ENCODE measurements around the gene TEX13C. TPM values are rescaled to one million over a fixed set of nuclear protein-coding genes. Genes with fewer than 3 reads are reported as not detected.
A peak's percentile ranks its signal among the peaks of the same experiment; 100 is the strongest.
"Not testable (repeated sequence)": the region's sequence is repeated elsewhere in the genome, so short reads cannot be mapped to it uniquely, and the experiment has no call there.

Gene TEX13C
- total RNA-seq, result not detected

DNA sequence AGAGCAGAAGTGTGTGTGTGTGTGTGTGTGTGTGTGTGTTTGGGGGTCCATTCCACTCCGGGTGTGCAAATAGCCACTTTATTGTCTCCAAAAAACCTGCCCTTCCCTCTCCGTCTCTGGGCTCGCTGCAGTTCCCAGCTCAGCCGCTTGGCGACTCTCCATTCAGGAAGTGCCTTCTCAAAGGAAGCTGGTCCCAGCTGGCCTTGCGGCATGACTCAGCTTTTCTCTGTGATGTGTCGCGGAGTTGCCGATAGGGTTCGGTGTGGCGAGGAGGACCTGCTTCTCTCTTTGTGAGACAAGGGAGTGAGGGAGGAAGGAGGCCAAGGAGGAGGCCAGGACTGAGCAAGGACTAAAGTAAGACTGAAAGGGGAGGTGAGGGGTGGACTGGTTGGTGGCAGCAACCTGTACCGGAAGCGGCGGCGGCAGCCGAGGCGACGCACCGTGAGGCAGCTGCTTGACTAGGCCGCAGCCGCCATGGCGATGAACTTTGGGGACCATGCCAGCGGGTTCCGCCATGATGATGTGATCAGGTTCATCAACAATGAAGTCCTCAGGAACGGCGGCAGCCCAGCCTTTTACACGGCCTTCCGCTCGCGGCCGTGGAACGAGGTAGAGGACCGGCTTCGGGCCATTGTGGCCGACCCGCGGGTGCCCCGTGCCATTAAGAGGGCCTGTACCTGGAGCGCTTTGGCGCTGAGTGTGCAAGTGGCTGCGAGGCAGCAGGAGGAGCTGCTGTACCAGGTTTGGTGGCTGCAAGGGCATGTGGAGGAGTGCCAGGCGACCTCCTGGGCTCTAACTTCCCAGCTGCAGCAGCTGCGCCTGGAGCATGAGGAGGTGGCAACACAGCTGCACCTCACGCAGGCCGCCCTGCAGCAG, at the start of gene TEX13C:
TEX13C (plus strand) TSS at position 226 of the 876 bp plus-strand sequence; CDS start at position 475, 249 bp downstream.
- H3K4me3 Mint-ChIP-seq, result no peak within 1 kb of the TSS
- H3K9me3 Mint-ChIP-seq, result no peaks in the 10 kb centered on the region
- DNase-seq (no peak), ATAC-seq (replicated peaks in 1 of 2) (no peak)
- peaks cover 6% of the 10 kb centered on the region for H3K27me3 Mint-ChIP-seq (ENCODE audit: low read depth)
- no peaks in the 10 kb centered on the region for H3K4me1 Mint-ChIP-seq (ENCODE audit: low read depth)
- H3K27ac Mint-ChIP-seq, result no peak within 1 kb of the TSS
- H3K36me3 Mint-ChIP-seq (ENCODE audit: insufficient read depth in 2 of 2), result no peaks in the 10 kb centered on the region

DNA sequence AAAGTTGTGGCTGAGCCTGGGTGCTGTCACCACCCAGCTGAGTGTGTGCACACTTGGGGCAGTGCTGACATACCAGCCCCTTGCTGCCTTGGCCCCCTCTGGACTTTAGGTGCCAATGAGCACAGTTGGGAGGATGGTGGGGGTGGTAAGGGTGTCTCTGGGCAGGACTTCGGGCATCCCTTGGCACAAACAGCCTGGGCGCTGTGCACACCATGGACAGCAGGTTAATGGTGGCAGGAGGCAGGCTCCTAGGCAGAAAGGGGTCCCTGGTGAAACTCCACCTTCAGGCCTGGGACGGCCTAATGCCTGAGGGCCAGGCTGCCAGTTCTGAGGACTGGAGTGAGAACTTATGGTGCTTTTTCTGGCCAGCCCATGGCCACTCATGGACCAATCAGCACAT, 32.4 kb upstream of the TEX13C start:
- H3K27ac Mint-ChIP-seq, result no peak overlapping the region

DNA sequence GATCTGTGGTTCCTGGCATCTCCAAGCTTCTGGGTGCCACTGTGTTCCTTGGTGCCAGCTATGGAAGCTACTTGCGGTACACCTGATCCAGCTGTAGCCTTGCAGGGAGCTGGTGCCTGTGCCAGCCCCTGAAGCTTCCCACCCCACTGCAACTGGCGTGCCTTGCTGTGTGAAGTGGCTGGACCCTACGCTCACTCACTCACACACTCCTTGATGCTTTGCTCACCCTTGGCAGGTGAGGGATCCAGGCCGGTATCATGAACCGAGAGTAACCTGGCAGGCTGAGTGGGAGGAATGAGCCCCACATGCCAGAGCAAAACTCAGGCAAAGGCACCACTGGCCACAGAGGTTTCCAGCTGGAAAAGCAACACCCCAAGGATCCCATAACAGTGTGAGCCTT, 31.3 kb upstream of the TEX13C start:
- Mint-ChIP-seq H3K27me3 (ENCODE audit: low read depth) (peaks cover 5% of the 10 kb centered on the region), H3K27ac (no peak overlapping the region), H3K9me3 (no peaks in the 10 kb centered on the region), H3K4me3 (no peak overlapping the region), H3K4me1 (ENCODE audit: low read depth) (peaks cover 2% of the 10 kb centered on the region), H3K36me3 (ENCODE audit: insufficient read depth in 2 of 2) (no peaks in the 10 kb centered on the region)
- DNase-seq (no peak), ATAC-seq (replicated peaks in 1 of 2) (no peak)

More for the DNA sequence above, 32.4 kb upstream of the TEX13C start:
- DNase-seq, result no peak
- Mint-ChIP-seq H3K36me3 (ENCODE audit: insufficient read depth in 2 of 2) (no peaks in the 10 kb centered on the region), H3K9me3 (no peaks in the 10 kb centered on the region), H3K27me3 (ENCODE audit: low read depth) (peaks cover 5% of the 10 kb centered on the region), H3K4me1 (ENCODE audit: low read depth) (no peaks in the 10 kb centered on the region), H3K4me3 (no peak overlapping the region)
- no peak for ATAC-seq (replicated peaks in 1 of 2)

DNA sequence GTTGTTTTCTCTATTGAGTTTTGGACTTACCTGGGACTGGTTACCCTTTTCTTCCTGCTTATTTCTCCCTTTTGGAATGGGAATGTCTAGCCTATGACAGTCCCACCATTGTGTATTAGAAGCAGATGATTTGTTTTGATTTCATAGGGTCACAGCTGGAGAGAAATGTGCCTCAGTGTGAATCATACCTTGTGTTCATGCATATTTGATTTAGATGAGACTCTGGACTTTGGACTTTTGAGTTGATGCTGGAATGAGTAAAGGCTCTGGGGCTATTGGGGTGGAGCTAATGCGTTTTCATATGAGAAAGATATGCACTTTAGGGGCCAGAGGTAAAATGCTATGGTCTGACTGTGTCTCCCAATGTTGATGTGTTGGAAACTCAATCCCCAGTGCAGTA, 30.5 kb upstream of the TEX13C start:
- Mint-ChIP-seq H3K9me3 (no peaks in the 10 kb centered on the region), H3K27me3 (ENCODE audit: low read depth) (peaks cover 5% of the 10 kb centered on the region), H3K4me1 (ENCODE audit: low read depth) (peaks cover 11% of the 10 kb centered on the region), H3K36me3 (ENCODE audit: insufficient read depth in 2 of 2) (no peaks in the 10 kb centered on the region), H3K4me3 (no peak overlapping the region), H3K27ac (no peak overlapping the region)
- DNase-seq, result no peak
- no peak for ATAC-seq (replicated peaks in 1 of 2)

DNA sequence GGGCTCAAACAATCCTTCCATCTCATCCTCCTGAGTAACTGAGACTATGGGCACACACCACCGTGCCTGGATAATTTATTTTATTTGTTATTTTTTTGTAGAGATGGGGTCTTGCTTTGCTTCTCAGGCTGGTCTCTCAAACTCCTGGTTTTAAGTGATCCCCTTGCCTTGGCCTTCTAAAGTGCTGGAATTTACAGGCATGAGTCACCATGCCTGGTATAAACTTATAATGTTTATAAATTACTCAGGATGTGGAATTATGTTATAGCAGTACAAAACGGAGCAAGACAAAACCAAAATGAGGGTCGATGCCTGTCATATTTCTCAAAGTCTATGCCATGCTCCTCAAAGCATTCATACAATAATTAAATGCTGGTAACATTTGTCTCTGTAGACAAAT, 29.8 kb upstream of the TEX13C start:
- no peak overlapping the region for H3K27ac Mint-ChIP-seq
- H3K36me3 Mint-ChIP-seq (ENCODE audit: insufficient read depth in 2 of 2), result no peaks in the 10 kb centered on the region
- no peak for DNase-seq
- H3K4me1 Mint-ChIP-seq (ENCODE audit: low read depth), result peaks cover 18% of the 10 kb centered on the region
- no peak overlapping the region for H3K4me3 Mint-ChIP-seq
- ATAC-seq (replicated peaks in 1 of 2), result no peak
- no peaks in the 10 kb centered on the region for H3K9me3 Mint-ChIP-seq
- H3K27me3 Mint-ChIP-seq (ENCODE audit: low read depth), result peaks cover 5% of the 10 kb centered on the region

DNA sequence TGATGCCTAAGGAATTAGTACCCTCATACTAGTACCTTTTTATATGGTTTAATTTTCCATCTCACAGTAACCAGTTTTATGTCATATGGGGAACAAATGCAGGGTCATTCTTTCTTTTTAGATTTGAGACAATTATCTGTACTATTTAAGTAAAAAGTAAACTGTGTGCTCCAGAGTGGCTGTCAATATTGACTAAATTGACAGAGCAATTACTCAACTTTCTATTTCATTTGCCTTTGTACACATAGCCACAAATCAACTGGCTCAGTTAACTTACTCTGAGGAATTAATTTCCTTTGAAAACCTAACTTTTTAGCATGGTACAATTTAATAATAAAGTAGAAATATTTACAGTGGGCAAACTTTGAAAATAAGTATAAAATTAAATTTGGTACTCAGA, 28.5 kb upstream of the TEX13C start:
- ATAC-seq (replicated peaks in 1 of 2) (no peak), DNase-seq (no peak)
- H3K27me3 Mint-ChIP-seq (ENCODE audit: low read depth), result peaks cover 1% of the 10 kb centered on the region
- H3K27ac Mint-ChIP-seq, result no peak overlapping the region
- no peak overlapping the region for H3K4me3 Mint-ChIP-seq
- no peaks in the 10 kb centered on the region for H3K36me3 Mint-ChIP-seq (ENCODE audit: insufficient read depth in 2 of 2)
- H3K4me1 Mint-ChIP-seq (ENCODE audit: low read depth), result peaks cover 25% of the 10 kb centered on the region
- no peaks in the 10 kb centered on the region for H3K9me3 Mint-ChIP-seq

DNA sequence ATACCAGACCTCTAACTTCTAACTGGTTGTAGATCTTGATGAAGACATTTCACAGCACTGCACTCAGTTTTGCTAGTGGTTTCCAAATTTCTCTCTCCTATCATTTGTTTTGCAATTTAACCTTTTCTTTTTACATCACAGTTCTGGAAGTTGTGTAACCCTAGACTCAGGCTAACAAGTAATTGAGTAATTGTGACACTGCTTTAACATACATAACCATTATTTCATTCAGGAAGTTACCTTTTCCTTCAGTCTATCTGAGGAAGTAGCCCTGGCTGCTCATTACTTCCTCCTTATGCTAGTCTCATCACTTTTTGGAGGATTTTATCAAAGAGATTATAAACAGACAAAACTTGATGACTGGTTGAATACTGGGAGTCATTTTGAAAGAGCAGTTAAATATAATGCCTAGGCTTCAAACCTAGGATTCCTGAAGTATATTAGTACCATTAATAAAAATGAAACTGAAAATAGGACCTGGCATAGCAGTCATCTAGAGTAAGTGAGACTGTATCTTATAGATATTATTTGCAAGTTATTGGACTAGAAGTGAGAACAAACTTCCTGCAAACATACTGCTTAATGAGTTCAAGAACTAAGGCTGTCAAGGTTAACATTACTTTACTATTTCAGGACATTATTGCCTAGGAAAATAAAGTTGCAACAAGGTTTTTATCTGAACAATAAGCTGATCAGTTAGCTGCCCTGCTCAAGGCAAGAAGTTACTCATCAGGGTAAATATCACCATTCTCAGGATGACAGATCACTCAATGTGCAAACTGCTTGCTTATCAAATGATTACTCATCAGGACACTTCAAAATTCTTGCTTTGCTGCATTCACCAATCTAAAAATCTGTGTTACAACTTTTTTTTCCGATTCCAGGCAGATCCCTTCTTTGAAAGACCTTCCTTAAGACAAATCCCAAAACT, 25.6 kb upstream of the TEX13C start:
- H3K4me3 Mint-ChIP-seq, result peak overlapping the region; percentile 37 to 86
- ATAC-seq (replicated peaks in 1 of 2) (peak; percentile 77 to 79), DNase-seq (peak; percentile 3 to 5)
- H3K9me3 Mint-ChIP-seq, result no peaks in the 10 kb centered on the region
- H3K27ac Mint-ChIP-seq, result peak overlapping the region; percentile 97
- no peaks in the 10 kb centered on the region for H3K36me3 Mint-ChIP-seq (ENCODE audit: insufficient read depth in 2 of 2)
- H3K27me3 Mint-ChIP-seq (ENCODE audit: low read depth), result no peaks in the 10 kb centered on the region
- peaks cover 25% of the 10 kb centered on the region for H3K4me1 Mint-ChIP-seq (ENCODE audit: low read depth)

DNA sequence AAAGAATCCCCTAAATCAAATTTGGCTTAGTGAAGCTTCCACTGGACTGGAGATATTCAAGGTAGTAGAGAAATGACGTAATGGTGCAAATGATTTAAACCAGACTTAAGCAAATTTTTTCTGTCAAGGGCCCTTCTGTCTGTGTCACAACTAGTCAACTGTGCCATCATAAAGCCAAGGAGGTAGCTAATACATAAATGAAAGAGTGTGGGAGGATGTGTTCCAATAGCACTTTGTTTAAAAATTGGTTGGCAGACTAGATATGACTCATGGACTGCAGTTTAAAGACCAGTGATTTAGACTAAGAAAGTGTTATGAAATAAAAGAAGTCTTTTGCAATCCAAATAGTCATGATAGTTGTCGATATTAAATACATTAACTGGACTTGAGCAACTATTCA, 24.3 kb upstream of the TEX13C start:
- no peaks in the 10 kb centered on the region for H3K36me3 Mint-ChIP-seq (ENCODE audit: insufficient read depth in 2 of 2)
- peak overlapping the region; percentile 37 to 86 for H3K4me3 Mint-ChIP-seq
- ATAC-seq (replicated peaks in 1 of 2) (peak; percentile 80 to 87), DNase-seq (peak in 1 of 2 donors; percentile 13)
- peaks cover 25% of the 10 kb centered on the region for H3K4me1 Mint-ChIP-seq (ENCODE audit: low read depth)
- H3K27ac Mint-ChIP-seq, result peak overlapping the region; percentile 97
- H3K27me3 Mint-ChIP-seq (ENCODE audit: low read depth), result no peaks in the 10 kb centered on the region
- H3K9me3 Mint-ChIP-seq, result no peaks in the 10 kb centered on the region

DNA sequence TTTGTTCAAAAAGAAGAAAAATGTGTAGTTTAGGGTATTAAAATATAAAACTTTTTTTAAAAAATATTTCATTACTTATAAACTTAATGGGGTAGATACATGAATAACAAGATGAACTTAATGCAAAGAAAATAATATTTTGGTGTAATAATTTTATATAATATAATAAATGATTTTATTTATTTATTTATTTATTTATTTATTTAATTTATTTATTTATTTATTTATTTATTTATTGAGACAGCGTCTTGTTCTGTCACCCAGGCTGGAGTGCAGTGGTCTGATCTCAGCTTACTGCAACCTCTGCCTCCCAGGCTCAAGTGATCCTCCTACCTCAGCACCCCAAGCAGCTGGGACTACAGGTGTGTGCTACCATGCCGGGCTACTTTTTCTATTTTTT, 20.8 kb upstream of the TEX13C start:
- Mint-ChIP-seq H3K27ac (no peak overlapping the region), H3K27me3 (ENCODE audit: low read depth) (peaks cover 19% of the 10 kb centered on the region), H3K9me3 (no peaks in the 10 kb centered on the region), H3K4me3 (no peak overlapping the region), H3K4me1 (ENCODE audit: low read depth) (peaks cover 17% of the 10 kb centered on the region), H3K36me3 (ENCODE audit: insufficient read depth in 2 of 2) (no peaks in the 10 kb centered on the region)
- ATAC-seq (replicated peaks in 1 of 2) (no peak), DNase-seq (no peak)

DNA sequence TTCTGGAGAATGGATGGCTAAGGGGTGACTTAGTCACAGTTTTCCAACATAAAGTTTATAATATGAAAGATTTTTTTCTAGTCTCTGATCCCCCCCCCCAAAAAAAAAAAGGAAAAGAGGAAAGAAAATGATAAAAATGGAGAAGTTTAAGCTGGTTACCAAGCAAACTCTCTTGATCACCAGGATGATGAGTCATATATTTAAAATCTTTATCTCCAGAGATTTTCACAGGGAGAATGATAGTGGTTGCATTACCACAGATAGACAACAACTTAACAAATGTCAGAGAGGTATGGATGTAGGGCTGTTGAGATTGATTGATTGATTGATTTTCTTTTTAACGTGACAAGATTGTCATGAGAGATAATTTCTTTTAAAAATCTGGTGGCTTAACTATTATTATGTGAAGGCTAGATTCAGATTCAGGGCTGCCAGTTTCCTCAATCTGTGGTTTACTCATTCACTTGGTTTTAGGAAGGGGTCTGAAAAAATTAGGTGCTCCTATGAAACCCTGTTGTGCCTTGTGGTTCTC, 13.3 kb upstream of the TEX13C start:
- ATAC-seq (replicated peaks in 1 of 2) (no peak), DNase-seq (no peak)
- no peak overlapping the region for H3K27ac Mint-ChIP-seq
- no peaks in the 10 kb centered on the region for H3K36me3 Mint-ChIP-seq (ENCODE audit: insufficient read depth in 2 of 2)
- H3K4me3 Mint-ChIP-seq, result no peak overlapping the region
- H3K27me3 Mint-ChIP-seq (ENCODE audit: low read depth), result peaks cover 56% of the 10 kb centered on the region
- H3K9me3 Mint-ChIP-seq, result no peaks in the 10 kb centered on the region
- peaks cover 14% of the 10 kb centered on the region for H3K4me1 Mint-ChIP-seq (ENCODE audit: low read depth)

DNA sequence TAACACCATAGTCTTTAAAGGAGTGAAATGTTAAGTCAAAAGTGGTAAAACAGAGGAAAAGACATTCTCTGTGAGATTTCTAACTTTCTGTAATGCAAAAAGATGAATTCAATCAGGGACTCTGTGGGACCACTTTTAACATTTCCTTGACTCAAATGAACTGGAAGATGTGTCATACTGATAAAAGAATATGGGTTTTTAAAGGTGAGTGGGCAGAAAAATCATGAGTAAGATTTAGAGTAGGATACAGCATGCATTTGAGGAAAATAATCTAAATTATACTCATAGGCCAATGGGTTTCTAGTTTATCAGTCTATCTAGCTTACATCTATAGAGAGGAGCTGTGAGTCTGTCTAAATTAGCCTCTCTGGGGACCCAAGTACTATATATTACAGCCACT, 11.0 kb upstream of the TEX13C start:
- peaks cover 0 to 4% of the 10 kb centered on the region in 2 donors for H3K9me3 Mint-ChIP-seq
- H3K36me3 Mint-ChIP-seq (ENCODE audit: insufficient read depth in 2 of 2), result peaks cover 2% of the 10 kb centered on the region in 2 donors
- peaks cover 50% of the 10 kb centered on the region for H3K27me3 Mint-ChIP-seq (ENCODE audit: low read depth)
- DNase-seq (no peak), ATAC-seq (replicated peaks in 1 of 2) (peak in 1 of 2 donors; percentile 25)
- H3K4me1 Mint-ChIP-seq (ENCODE audit: low read depth), result peaks cover 14% of the 10 kb centered on the region
- H3K4me3 Mint-ChIP-seq, result no peak overlapping the region
- H3K27ac Mint-ChIP-seq, result no peak overlapping the region

DNA sequence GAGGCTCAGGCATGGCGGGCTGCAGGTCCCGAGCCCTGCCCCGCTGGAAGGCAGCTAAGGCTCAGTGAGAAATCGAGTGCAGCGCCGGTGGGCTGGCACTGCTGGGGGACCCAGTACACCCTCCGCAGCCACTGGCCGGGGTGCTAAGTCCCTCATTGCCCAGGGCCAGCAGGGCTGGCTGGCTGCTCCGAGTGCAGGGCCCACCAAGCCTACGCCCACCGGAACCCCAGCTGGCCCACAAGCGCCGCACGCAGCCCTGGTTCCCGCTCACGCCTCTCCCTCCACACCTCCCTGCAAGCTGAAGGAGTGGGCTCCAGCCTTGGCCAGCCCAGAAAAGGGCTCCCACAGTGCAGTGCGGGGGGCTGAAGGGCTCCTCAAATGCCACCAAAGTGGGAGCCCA, 505 bp upstream of the TEX13C start:
- H3K27me3 Mint-ChIP-seq (ENCODE audit: low read depth); H3K4me3 Mint-ChIP-seq; ATAC-seq (replicated peaks in 1 of 2); H3K4me1 Mint-ChIP-seq (ENCODE audit: low read depth); DNase-seq; H3K36me3 Mint-ChIP-seq (ENCODE audit: insufficient read depth in 2 of 2); H3K9me3 Mint-ChIP-seq; H3K27ac Mint-ChIP-seq: not testable (repeated sequence)

DNA sequence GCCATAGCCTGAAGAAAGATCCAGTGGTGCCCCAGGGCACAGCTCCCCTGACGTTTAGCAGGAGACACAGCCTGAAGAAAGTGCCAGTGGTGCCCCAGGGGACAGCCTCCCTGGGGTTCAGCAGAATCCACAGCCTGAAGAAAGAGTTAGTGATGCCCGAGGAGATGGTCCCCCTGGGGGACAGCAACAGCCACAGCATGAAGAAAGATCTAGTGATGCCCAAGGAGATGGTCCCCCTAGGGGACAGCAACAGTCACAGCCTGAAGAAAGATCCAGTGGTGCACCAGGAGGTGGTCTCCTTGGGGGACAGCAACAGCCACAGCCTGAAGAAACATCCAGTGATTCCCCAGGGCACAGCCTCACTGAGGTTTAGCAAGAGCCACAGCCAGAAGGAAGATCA, 2.8 kb downstream of the TEX13C start:
- H3K4me1 Mint-ChIP-seq (ENCODE audit: low read depth), result no peaks in the 10 kb centered on the region
- no peak overlapping the region for H3K4me3 Mint-ChIP-seq
- H3K27ac Mint-ChIP-seq, result no peak overlapping the region
- H3K9me3 Mint-ChIP-seq, result no peaks in the 10 kb centered on the region
- ATAC-seq (replicated peaks in 1 of 2), result no peak
- no peak for DNase-seq
- H3K36me3 Mint-ChIP-seq (ENCODE audit: insufficient read depth in 2 of 2), result no peaks in the 10 kb centered on the region
- H3K27me3 Mint-ChIP-seq (ENCODE audit: low read depth), result peaks cover 6% of the 10 kb centered on the region
